Measurements from ENCODE around the gene IFNA7.

DNA sequence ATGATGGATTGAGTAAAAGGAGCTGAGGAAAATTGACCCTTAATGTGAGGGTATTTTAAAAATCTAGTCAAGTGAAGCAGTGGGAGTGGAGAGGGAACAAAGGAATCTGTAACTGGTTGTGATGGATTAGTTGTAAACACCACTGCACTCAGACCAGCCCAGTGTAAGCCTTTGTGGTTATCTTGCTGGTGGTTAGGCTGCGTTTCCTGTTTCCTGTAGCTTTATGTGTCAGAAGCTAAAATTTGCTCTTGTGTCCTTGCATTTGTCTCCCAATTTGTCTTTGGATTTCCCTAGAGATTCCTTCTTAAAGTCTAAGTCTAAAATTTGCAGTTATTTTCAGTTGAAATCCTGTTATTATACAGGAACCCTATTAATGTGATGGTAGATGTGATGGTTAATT is 41.8 kb downstream of the IFNA7 start:
- TF ChIP-seq, protein P1, sequence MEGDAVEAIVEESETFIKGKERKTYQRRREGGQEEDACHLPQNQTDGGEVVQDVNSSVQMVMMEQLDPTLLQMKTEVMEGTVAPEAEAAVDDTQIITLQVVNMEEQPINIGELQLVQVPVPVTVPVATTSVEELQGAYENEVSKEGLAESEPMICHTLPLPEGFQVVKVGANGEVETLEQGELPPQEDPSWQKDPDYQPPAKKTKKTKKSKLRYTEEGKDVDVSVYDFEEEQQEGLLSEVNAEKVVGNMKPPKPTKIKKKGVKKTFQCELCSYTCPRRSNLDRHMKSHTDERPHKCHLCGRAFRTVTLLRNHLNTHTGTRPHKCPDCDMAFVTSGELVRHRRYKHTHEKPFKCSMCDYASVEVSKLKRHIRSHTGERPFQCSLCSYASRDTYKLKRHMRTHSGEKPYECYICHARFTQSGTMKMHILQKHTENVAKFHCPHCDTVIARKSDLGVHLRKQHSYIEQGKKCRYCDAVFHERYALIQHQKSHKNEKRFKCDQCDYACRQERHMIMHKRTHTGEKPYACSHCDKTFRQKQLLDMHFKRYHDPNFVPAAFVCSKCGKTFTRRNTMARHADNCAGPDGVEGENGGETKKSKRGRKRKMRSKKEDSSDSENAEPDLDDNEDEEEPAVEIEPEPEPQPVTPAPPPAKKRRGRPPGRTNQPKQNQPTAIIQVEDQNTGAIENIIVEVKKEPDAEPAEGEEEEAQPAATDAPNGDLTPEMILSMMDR (IDR thresholded peaks at IDR 0.05), result no peak
- no peak for TF ChIP-seq ZFX (IDR thresholded peaks at IDR 0.05; ENCODE audit: borderline replicate concordance)

All from 22Rv1 (cell line).